Loucy (cell line): ENCODE results near the gene HMCN1.

Experiments used
- H2AFZ ChIP-seq: fragments of 200-600 bp; sonication (generic); 2 replicates; pipeline ENCODE4 v1.6.0; 2016; ENCODE audit warnings: antibody characterized with exemption, mild to moderate bottlenecking, low read length, moderate library complexity
- H3F3A ChIP-seq: fragments of 200-600 bp; 2 replicates; pipeline ENCODE4 v1.6.0; 2016; ENCODE audit warnings: antibody characterized with exemption, low read depth, mild to moderate bottlenecking
- H3K27me3 ChIP-seq: fragments of 200-600 bp; sonication (generic); 2 replicates; pipeline ENCODE4 v1.6.1; 2014; ENCODE audit warnings: low read length, mild to moderate bottlenecking; ENCODE audit not compliant: insufficient read depth, poor library complexity, severe bottlenecking
- H3K36me3 ChIP-seq: fragments of 200-600 bp; sonication (generic); 2 replicates; pipeline ENCODE4 v1.6.1; 2016; ENCODE audit warnings: low read length; ENCODE audit not compliant: insufficient read depth
- H3K4me1 ChIP-seq: fragments of 200-600 bp; sonication (generic); 2 replicates; pipeline ENCODE4 v1.5.1; 2014; ENCODE audit warnings: low read length, mild to moderate bottlenecking; ENCODE audit not compliant: insufficient read depth, poor library complexity, severe bottlenecking
- H3K4me2 ChIP-seq: fragments of 200-600 bp; sonication (generic); 2 replicates; pipeline ENCODE4 v1.6.0; 2014; ENCODE audit warnings: antibody characterized with exemption, low read length, low read depth, mild to moderate bottlenecking; ENCODE audit not compliant: poor library complexity, severe bottlenecking
- H3K4me3 ChIP-seq: fragments of 200-600 bp; sonication (generic); 2 replicates; pipeline ENCODE4 v1.5.1; 2014; ENCODE audit warnings: low read length, mild to moderate bottlenecking, mixed read lengths; ENCODE audit not compliant: poor library complexity, severe bottlenecking
- H3K79me2 ChIP-seq: fragments of 200-600 bp; sonication (generic); 2 replicates; pipeline ENCODE4 v1.6.1; 2014; ENCODE audit warnings: low read length; ENCODE audit not compliant: insufficient read depth
- H3K9ac ChIP-seq: fragments of 200-600 bp; sonication (generic); 2 replicates; pipeline ENCODE4 v1.6.0; 2014; ENCODE audit warnings: mild to moderate bottlenecking, low read depth, low read length, moderate library complexity; ENCODE audit not compliant: poor library complexity, severe bottlenecking
- H3K9me2 ChIP-seq: fragments of 200-600 bp; sonication (generic); replicated peaks from 2 replicates; pipeline ENCODE4 v1.6.1; 2016; ENCODE audit warnings: low read depth, low read length, mixed read lengths
- H3K9me3 ChIP-seq: fragments of 200-600 bp; sonication (generic); 2 replicates; pipeline ENCODE4 v1.6.1; 2014; ENCODE audit warnings: mild to moderate bottlenecking, antibody characterized with exemption, low read length, low read depth; ENCODE audit not compliant: insufficient read depth
- H4K20me1 ChIP-seq: fragments of 200-600 bp; sonication (generic); 2 replicates; pipeline ENCODE4 v1.6.0; 2014; ENCODE audit warnings: antibody characterized with exemption, low read length, mild to moderate bottlenecking; ENCODE audit not compliant: insufficient read depth, poor library complexity, severe bottlenecking
- CTCF ChIP-seq: fragments of 200-600 bp; sonication (generic); conservative IDR thresholded peaks from 2 replicates; pipeline ENCODE4 v1.5.1; 2014; ENCODE audit warnings: mild to moderate bottlenecking, antibody characterized with exemption, low read length
- EZH2phosphoT487 ChIP-seq: fragments of 200-600 bp; IDR thresholded peaks from 2 replicates; pipeline ENCODE4 v1.6.1; 2018; ENCODE audit warnings: antibody characterized with exemption, mild to moderate bottlenecking, moderate library complexity, borderline replicate concordance

Gene HMCN1

DNA sequence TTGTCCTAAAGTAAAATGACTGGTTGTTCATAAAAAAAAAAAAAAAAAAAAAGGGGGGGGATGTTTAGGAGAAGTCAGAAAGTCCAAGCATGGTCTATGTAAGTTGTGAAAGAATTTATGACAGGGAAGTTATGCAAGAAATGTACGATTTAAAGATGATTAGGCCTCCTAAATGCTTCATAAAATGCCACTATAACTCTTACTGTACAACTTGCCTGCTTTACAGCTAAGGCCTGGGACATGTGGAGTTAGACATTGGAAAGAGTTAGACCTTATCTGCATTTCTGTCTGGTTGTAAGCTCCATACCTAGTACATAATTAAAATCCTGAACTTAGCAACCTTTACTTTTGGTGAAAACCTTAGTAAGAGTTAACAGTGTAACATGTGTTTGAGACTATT is 490.9 kb downstream of the HMCN1 start:
- H3K4me3 ChIP-seq = no peak overlapping the region
- no peaks in the 10 kb centered on the region for H3K9me3 ChIP-seq
- no peaks in the 10 kb centered on the region for H3K9me2 ChIP-seq
- H3K27me3 ChIP-seq = no peaks in the 10 kb centered on the region
- no peaks in the 10 kb centered on the region for H4K20me1 ChIP-seq
- H2AFZ ChIP-seq = no peak overlapping the region
- no peaks in the 10 kb centered on the region for H3K4me1 ChIP-seq
- H3F3A ChIP-seq = no peaks in the 10 kb centered on the region
- TF ChIP-seq CTCF = no peak
- TF ChIP-seq EZH2phosphoT487 = no peak
- no peaks in the 10 kb centered on the region for H3K79me2 ChIP-seq
- no peak overlapping the region for H3K9ac ChIP-seq
- no peak overlapping the region for H3K4me2 ChIP-seq
- no peaks in the 10 kb centered on the region for H3K36me3 ChIP-seq

DNA sequence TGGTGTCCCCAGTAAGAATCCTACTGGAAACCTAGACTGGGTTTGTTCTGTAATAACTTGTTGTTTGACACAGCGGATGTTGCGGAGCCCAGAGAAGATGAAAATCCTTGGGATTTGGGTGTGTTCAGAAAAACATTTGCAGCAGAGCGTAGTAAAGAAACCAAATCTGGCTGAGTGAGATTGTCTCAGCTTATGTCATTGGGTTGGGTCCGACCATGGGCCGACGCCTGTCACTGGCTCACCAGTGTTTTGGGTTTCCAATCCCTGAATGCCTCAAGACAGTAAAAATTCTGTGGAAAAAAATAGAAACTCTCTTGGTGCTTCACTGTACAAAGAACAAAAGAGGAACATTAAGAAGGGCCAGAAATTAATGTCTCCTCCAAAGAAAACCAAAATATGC is 494.6 kb downstream of the HMCN1 start:
- TF ChIP-seq CTCF = no peak
- no peak for TF ChIP-seq EZH2phosphoT487
- Histone ChIP-seq H3K4me2 (no peak overlapping the region), H3K4me1 (no peaks in the 10 kb centered on the region), H3K9me3 (no peaks in the 10 kb centered on the region), H3K27me3 (no peaks in the 10 kb centered on the region), H3K9me2 (no peaks in the 10 kb centered on the region), H3K79me2 (no peaks in the 10 kb centered on the region), H2AFZ (no peak overlapping the region), H3K36me3 (no peaks in the 10 kb centered on the region), H4K20me1 (no peaks in the 10 kb centered on the region), H3K9ac (no peak overlapping the region), H3K4me3 (no peak overlapping the region), H3F3A (no peaks in the 10 kb centered on the region)

GRCh38 chr1:186231861-186232436 is 497.8 kb downstream of the HMCN1 start:
- Histone ChIP-seq H3K9me3 (no peaks in the 10 kb centered on the region), H3K27me3 (no peaks in the 10 kb centered on the region), H3K9me2 (no peaks in the 10 kb centered on the region), H3K79me2 (no peaks in the 10 kb centered on the region), H3K4me3 (no peak overlapping the region), H3K4me2 (no peak overlapping the region), H4K20me1 (no peaks in the 10 kb centered on the region), H3F3A (no peaks in the 10 kb centered on the region), H3K9ac (no peak overlapping the region), H3K4me1 (no peaks in the 10 kb centered on the region), H3K36me3 (no peaks in the 10 kb centered on the region), H2AFZ (no peak overlapping the region)
- TF ChIP-seq CTCF (no peak), EZH2phosphoT487 (no peak)
